Endothelial cell of umbilical vein (primary cell): Measurements from ENCODE around the gene GRIA3. TPM values are rescaled to one million over a fixed set of nuclear protein-coding genes. Genes with fewer than 3 reads are reported as not detected.

Source experiments
- BruUV-seq: library from RNA; stranded (reverse); fragments of 400-500 nt; replicated peaks from 2 replicates; lab custom pipeline; 2021; lab: Mats Ljungman, UMichigan
- CTCF ChIA-PET: fragments of 300-600, 350-600 bp; sonication (Branson Sonifier 250); formaldehyde crosslinking; loops from one replicate; lab custom pipeline; 2021; ENCODE audit warnings: antibody characterized with exemption, inconsistent platforms; lab: Charles Lee
- POLR2A ChIA-PET: fragments of 300-600, 350-600 bp; sonication (Branson Sonifier 250); formaldehyde crosslinking; loops from one replicate; lab custom pipeline; 2021; ENCODE audit warnings: antibody characterized with exemption, inconsistent platforms; lab: Charles Lee
- DNase-seq: peaks from one replicate; pipeline ENCODE4 v3.0.0-alpha.2; 2011; ENCODE audit warnings: low read depth, low spot score
- FAIRE-seq: peaks from 2 replicates; lab custom pipeline; 2011; peaks lifted over from hg19 to GRCh38; lab: Jason Lieb, UNC
- H2AFZ ChIP-seq: 2 replicates; pipeline ENCODE4 v1.6.0; 2012; ENCODE audit warnings: low read depth, low read length, control low read depth, inconsistent platforms
- H3K27ac ChIP-seq: 2 replicates; pipeline ENCODE4 v1.5.1; 2011; ENCODE audit warnings: low read depth, mild to moderate bottlenecking, control low read depth, low read length, moderate library complexity; ENCODE audit not compliant: insufficient read depth
- H3K27me3 ChIP-seq, 2 experiments: 2 replicates each; pipeline versions ENCODE4 v1.6.0 to v1.6.1; 2011; ENCODE audit warnings: low read length in 2 of 2, mixed read lengths in 1 of 2; ENCODE audit not compliant: control insufficient read depth in 2 of 2, insufficient read depth in 2 of 2
- H3K36me3 ChIP-seq, 2 experiments: 2 replicates in 1 of 2; 3 replicates in 1 of 2; pipeline ENCODE4 v1.5.1; 2011; ENCODE audit warnings: low read length in 2 of 2, mild to moderate bottlenecking in 1 of 2, moderate library complexity in 1 of 2; ENCODE audit not compliant: control insufficient read depth in 2 of 2, insufficient read depth in 2 of 2; ENCODE audit errors: extremely low read depth in 1 of 2
- H3K4me1 ChIP-seq: 3 replicates; pipeline ENCODE4 v1.5.1; 2011; ENCODE audit warnings: mild to moderate bottlenecking, low read length; ENCODE audit not compliant: control insufficient read depth, insufficient read depth; ENCODE audit errors: extremely low read depth
- H3K4me2 ChIP-seq: 2 replicates; pipeline ENCODE4 v1.6.1; 2011; ENCODE audit warnings: low read length, control low read depth, mixed read lengths; ENCODE audit not compliant: insufficient read depth
- H3K4me3 ChIP-seq, 3 experiments: fragments of 200-600 bp in 1 of 3; sonication (generic), shearing (Covaris generic) in 1 of 3; replicated peaks in 1 of 3; 2 replicates each; pipeline ENCODE4 v1.5.1; 2011 to 2016; ENCODE audit warnings: control low read depth in 3 of 3, low read length in 3 of 3, mild to moderate bottlenecking in 2 of 3, inconsistent platforms in 1 of 3, low read depth in 1 of 3, moderate library complexity in 1 of 3; ENCODE audit not compliant: insufficient read depth in 1 of 3
- H3K79me2 ChIP-seq: 2 replicates; pipeline ENCODE4 v1.6.0; 2012; ENCODE audit warnings: low read length, inconsistent platforms; ENCODE audit not compliant: control insufficient read depth, insufficient read depth
- H3K9ac ChIP-seq: replicated peaks from 2 replicates; pipeline ENCODE3; 2011; ENCODE audit warnings: low read length, control low read depth; ENCODE audit not compliant: insufficient read depth; ENCODE audit errors: extremely low read depth
- H3K9me1 ChIP-seq: replicated peaks from 3 replicates; pipeline ENCODE4 v1.6.0; 2011; ENCODE audit warnings: mild to moderate bottlenecking, low read length; ENCODE audit not compliant: control insufficient read depth, insufficient read depth; ENCODE audit errors: extremely low read depth
- H3K9me3 ChIP-seq: replicated peaks from 2 replicates; pipeline ENCODE4 v1.5.1; 2012; ENCODE audit warnings: low read length, inconsistent platforms; ENCODE audit not compliant: control insufficient read depth, insufficient read depth
- H4K20me1 ChIP-seq: replicated peaks from 2 replicates; pipeline ENCODE3; 2011; ENCODE audit warnings: mild to moderate bottlenecking, low read length; ENCODE audit not compliant: control insufficient read depth, insufficient read depth; ENCODE audit errors: extremely low read depth
- EZH2 ChIP-seq: IDR thresholded peaks from 2 replicates; pipeline ENCODE4 v1.6.1; 2012; ENCODE audit warnings: borderline replicate concordance, low read depth, mild to moderate bottlenecking, moderate library complexity, low read length, inconsistent platforms; ENCODE audit not compliant: severe bottlenecking
- FOS ChIP-seq: IDR thresholded peaks from 2 replicates; pipeline ENCODE4 v1.6.1; 2011; ENCODE audit warnings: mild to moderate bottlenecking, low read length, moderate library complexity, borderline replicate concordance; ENCODE audit not compliant: insufficient read depth
- GATA2 ChIP-seq: IDR thresholded peaks from 2 replicates; pipeline ENCODE4 v1.7.0; 2011; ENCODE audit warnings: low read depth, mild to moderate bottlenecking, moderate library complexity, mixed read lengths, low read length; ENCODE audit not compliant: insufficient read length, insufficient read depth
- JUN ChIP-seq: IDR thresholded peaks from 2 replicates; pipeline ENCODE4 v1.6.1; 2011; ENCODE audit warnings: borderline replicate concordance, low read depth; ENCODE audit not compliant: insufficient read length, insufficient read depth
- MAX ChIP-seq: IDR thresholded peaks from 2 replicates; pipeline ENCODE4 v1.6.1; 2011; ENCODE audit not compliant: insufficient read depth, insufficient read length
- MYC ChIP-seq: IDR thresholded peaks from one replicate; pipeline ENCODE4 v1.6.1; 2011; ENCODE audit warnings: mild to moderate bottlenecking, low read depth, low read length
- POLR2A ChIP-seq: IDR thresholded peaks from 2 replicates; pipeline ENCODE4 v1.6.1; 2012; ENCODE audit warnings: low read depth, mild to moderate bottlenecking, control low read depth, low read length
- POLR2AphosphoS5 ChIP-seq: IDR thresholded peaks from 2 replicates; pipeline ENCODE4 v1.6.1; 2012; ENCODE audit warnings: low read depth, mild to moderate bottlenecking, control low read depth, low read length, moderate library complexity; ENCODE audit not compliant: insufficient read depth
- dilution Hi-C: fragments of 300-500 bp; cut with MboI; formaldehyde crosslinking; loops from one replicate; pipeline ENCODE4 v1.15.0; 2019; ENCODE audit warnings: low sequenced_read_pairs; ENCODE audit not compliant: extremely low pct_ligation_motif_present
- intact Hi-C: fragments of 100-400 bp; cut with micrococcal nuclease; formaldehyde crosslinking; loops from one replicate; pipeline ENCODE4 v1.10.0; 2022
- polyA plus RNA-seq, 4 experiments: library from polyadenylated mRNA; depleted of rRNA in 3 of 4; stranded (reverse) in 3 of 4; unstranded in 1 of 4; fragments of >200 nt; gene quantifications; 2 replicates each; pipeline versions ENCODE4 v1.2.1 to v1.2.3, GENCODE V29; 2011 to 2012; ENCODE audit warnings: missing spikeins in 1 of 4
- total RNA-seq: library from RNA; stranded (reverse); gene quantifications from 2 replicates; pipeline ENCODE4 v1.2.3, GENCODE V29; 2021
- TF ChIP-seq, protein P1 (sequence below), 2 donors: IDR thresholded peaks; 1 replicate in 1 of 2; 2 replicates in 1 of 2; pipeline ENCODE4 v1.5.1; 2011; ENCODE audit warnings: low read length in 2 of 2, mild to moderate bottlenecking in 2 of 2, moderate library complexity in 2 of 2, control low read depth in 1 of 2, inconsistent platforms in 1 of 2, low read depth in 1 of 2; ENCODE audit not compliant: insufficient read depth in 1 of 2; ENCODE audit errors: extremely low read depth in 1 of 2

Gene GRIA3
- total and polyA plus RNA-seq, 2 donors (not counting 3 experiments of a cell fraction or from before 2014, with no cell fraction given), result not detected

GRCh38 chrX:123504630-123505270 is 320.7 kb downstream of the GRIA3 start:
- Histone ChIP-seq H3K9me1 (no peaks in the 10 kb centered on the region), H3K4me1 (no peaks in the 10 kb centered on the region), H3K27me3 (no peaks in the 10 kb centered on the region), H3K4me2 (no peak overlapping the region), H2AFZ (no peak overlapping the region), H3K9me3 (no peaks in the 10 kb centered on the region), H3K9ac (no peak overlapping the region), H3K27ac (no peak overlapping the region), H3K36me3 (no peaks in the 10 kb centered on the region), H3K4me3 (no peak overlapping the region), H3K79me2 (no peaks in the 10 kb centered on the region), H4K20me1 (no peaks in the 10 kb centered on the region)
- ChIA-PET POLR2A (no interaction called here), CTCF (no interaction called here)
- FAIRE-seq (no peak), DNase-seq (no peak)
- intact Hi-C loops (no loop called here), dilution Hi-C loops (no loop called here)
- no TSS peak for BruUV-seq
- TF ChIP-seq, protein P1, sequence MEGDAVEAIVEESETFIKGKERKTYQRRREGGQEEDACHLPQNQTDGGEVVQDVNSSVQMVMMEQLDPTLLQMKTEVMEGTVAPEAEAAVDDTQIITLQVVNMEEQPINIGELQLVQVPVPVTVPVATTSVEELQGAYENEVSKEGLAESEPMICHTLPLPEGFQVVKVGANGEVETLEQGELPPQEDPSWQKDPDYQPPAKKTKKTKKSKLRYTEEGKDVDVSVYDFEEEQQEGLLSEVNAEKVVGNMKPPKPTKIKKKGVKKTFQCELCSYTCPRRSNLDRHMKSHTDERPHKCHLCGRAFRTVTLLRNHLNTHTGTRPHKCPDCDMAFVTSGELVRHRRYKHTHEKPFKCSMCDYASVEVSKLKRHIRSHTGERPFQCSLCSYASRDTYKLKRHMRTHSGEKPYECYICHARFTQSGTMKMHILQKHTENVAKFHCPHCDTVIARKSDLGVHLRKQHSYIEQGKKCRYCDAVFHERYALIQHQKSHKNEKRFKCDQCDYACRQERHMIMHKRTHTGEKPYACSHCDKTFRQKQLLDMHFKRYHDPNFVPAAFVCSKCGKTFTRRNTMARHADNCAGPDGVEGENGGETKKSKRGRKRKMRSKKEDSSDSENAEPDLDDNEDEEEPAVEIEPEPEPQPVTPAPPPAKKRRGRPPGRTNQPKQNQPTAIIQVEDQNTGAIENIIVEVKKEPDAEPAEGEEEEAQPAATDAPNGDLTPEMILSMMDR (IDR thresholded peaks at IDR 0.05; ENCODE audit: extremely low read depth in 1 of 2, insufficient read depth in 1 of 2, low read depth in 1 of 2, low read length in 2 of 2), result no peak
- TF ChIP-seq POLR2AphosphoS5, result no peak
- no peak for TF ChIP-seq MYC
- no peak for TF ChIP-seq JUN
- TF ChIP-seq FOS, result no peak
- no peak for TF ChIP-seq GATA2
- no peak for TF ChIP-seq EZH2
- TF ChIP-seq MAX, result no peak
- TF ChIP-seq POLR2A, result no peak
